ENCODE data around the gene ERMN.

ERMN gene

GRCh38 chr2:157321466-157321865, 4.2 kb downstream of the ERMN start:
- TF ChIP-seq CTCF (IDR thresholded peaks at IDR 0.05; ENCODE audit: low read depth, low read length) = no peak
- in situ Hi-C loops (cut with HindIII; ENCODE audit: low sequenced_read_pairs) = no loop called here
- no peak for DNase-seq (ENCODE audit: low read depth, low spot score)
- no peak overlapping the region for H3K4me3 ChIP-seq (ENCODE audit: low read depth, low read length)

- no peak overlapping the region for H3K4me3 ChIP-seq (ENCODE audit: low read depth, low read length)
- in situ Hi-C loops (cut with HindIII; ENCODE audit: low sequenced_read_pairs) = no loop called here
- no peak for DNase-seq (ENCODE audit: low read depth, low spot score)
- TF ChIP-seq CTCF (IDR thresholded peaks at IDR 0.05; ENCODE audit: low read depth, low read length) = no peak
Observed at GRCh38 chr2:157320409-157320808, 5.2 kb downstream of the ERMN start.

GRCh38 chr2:157319795-157320194, 5.8 kb downstream of the ERMN start:
- no peak for DNase-seq (ENCODE audit: low read depth, low spot score)
- no peak for TF ChIP-seq CTCF (IDR thresholded peaks at IDR 0.05; ENCODE audit: low read depth, low read length)
- in situ Hi-C loops (cut with HindIII; ENCODE audit: low sequenced_read_pairs) = no loop called here
- H3K4me3 ChIP-seq (ENCODE audit: low read depth, low read length) = no peak overlapping the region

- no peak overlapping the region for H3K4me3 ChIP-seq (ENCODE audit: low read depth, low read length)
- DNase-seq (ENCODE audit: low read depth, low spot score) = no peak
- no peak for TF ChIP-seq CTCF (IDR thresholded peaks at IDR 0.05; ENCODE audit: low read depth, low read length)
- in situ Hi-C loops (cut with HindIII; ENCODE audit: low sequenced_read_pairs) = no loop called here
Observed at GRCh38 chr2:157318884-157319283, 6.7 kb downstream of the ERMN start.

GRCh38 chr2:157315901-157316300, 9.7 kb downstream of the ERMN start:
- in situ Hi-C loops (cut with HindIII; ENCODE audit: low sequenced_read_pairs) = no loop called here
- no peak for DNase-seq (ENCODE audit: low read depth, low spot score)
- no peak for TF ChIP-seq CTCF (IDR thresholded peaks at IDR 0.05; ENCODE audit: low read depth, low read length)
- H3K4me3 ChIP-seq (ENCODE audit: low read depth, low read length) = no peak overlapping the region

DNA sequence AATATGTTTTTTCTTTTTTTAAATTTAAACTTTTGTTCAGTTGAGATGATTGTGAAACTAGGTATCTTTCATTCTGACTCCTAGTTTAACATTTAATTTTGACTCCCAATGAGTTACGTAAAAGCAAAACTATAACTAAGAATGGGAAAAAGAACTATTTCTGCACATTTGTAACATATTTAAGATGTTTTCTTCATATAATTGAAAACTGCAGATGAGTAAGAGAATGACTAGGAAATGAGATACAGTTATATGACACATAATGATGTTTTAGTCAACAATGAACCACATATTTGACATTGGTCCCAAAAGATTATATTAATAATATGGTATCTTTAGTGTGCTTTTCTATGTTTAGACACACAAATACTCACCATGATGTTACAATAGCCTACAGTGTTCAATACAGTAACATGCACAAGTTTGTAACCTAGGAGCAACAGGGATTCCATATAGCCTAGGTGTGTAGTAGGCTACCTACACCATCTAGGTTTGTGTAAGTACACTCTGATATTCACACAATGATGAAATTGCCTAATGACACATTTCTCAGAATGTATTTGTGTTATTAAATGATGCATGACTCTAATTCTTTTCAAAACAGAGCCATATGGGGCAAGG, 12.6 kb downstream of the ERMN start:
- no peak for DNase-seq (ENCODE audit: low read depth, low spot score)
- in situ Hi-C loops (cut with HindIII; ENCODE audit: low sequenced_read_pairs) = no loop called here
- H3K4me3 ChIP-seq (ENCODE audit: low read depth, low read length) = no peak overlapping the region
- no peak for TF ChIP-seq CTCF (IDR thresholded peaks at IDR 0.05; ENCODE audit: low read depth, low read length)

DNA sequence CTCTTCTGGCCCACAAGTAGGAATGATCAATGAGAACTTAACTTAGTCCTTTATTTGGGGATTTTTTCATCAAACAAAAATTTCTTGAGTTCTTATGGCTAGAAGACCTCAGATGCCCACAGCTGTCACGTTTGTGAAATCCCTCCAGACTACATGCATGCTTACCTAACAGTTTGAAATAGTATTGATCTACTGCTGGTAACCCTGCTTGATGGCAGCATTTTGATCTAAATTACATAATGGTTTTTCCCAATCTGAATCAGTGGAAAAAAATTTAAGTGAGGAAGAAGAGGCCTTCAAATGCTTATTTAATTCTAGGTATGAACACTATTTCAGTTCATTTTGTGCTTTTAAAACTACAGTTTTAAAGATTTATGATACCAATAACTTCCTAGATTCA, 13.9 kb downstream of the ERMN start:
- no peak overlapping the region for H3K4me3 ChIP-seq (ENCODE audit: low read depth, low read length)
- DNase-seq (ENCODE audit: low read depth, low spot score) = no peak
- in situ Hi-C loops (cut with HindIII; ENCODE audit: low sequenced_read_pairs) = no loop called here
- TF ChIP-seq CTCF (IDR thresholded peaks at IDR 0.05; ENCODE audit: low read depth, low read length) = no peak
